Stimulated activated CD4-positive, alpha-beta T cell treated with anti-CD3 and anti-CD28 coated beads, Interleukin-2, amount 100 ng/mL, for 24 hours (primary cell): ENCODE measurements around the gene MED27.
"Not testable (repeated sequence)": the region's sequence is repeated elsewhere in the genome, so short reads cannot be mapped to it uniquely, and the experiment has no call there.

Source experiments
- DNase-seq, 2 donors: peaks; one replicate each; pipeline ENCODE4 v3.0.0-alpha.2; 2020

The MED27 gene

GRCh38 chr9:131961496-131961880 is 118.2 kb downstream of the MED27 start:
- no peak for DNase-seq

- no peak for DNase-seq
Measured at GRCh38 chr9:131960851-131961495, 118.7 kb downstream of the MED27 start.

- no peak for DNase-seq
Measured at GRCh38 chr9:131960311-131960710, 119.4 kb downstream of the MED27 start.

GRCh38 chr9:131959887-131960286 is 119.8 kb downstream of the MED27 start:
- DNase-seq = no peak

GRCh38 chr9:131959056-131959455 is 120.6 kb downstream of the MED27 start:
- DNase-seq = no peak

- no peak for DNase-seq
Measured at GRCh38 chr9:131954299-131954698, 125.4 kb downstream of the MED27 start.

GRCh38 chr9:131951905-131952304 is 127.8 kb downstream of the MED27 start:
- no peak for DNase-seq

GRCh38 chr9:131951155-131951554 is 128.5 kb downstream of the MED27 start:
- DNase-seq = no peak

- no peak for DNase-seq
Measured at GRCh38 chr9:131950487-131950886, 129.2 kb downstream of the MED27 start.

GRCh38 chr9:131946180-131946579 is 133.5 kb downstream of the MED27 start:
- no peak for DNase-seq

- DNase-seq = no peak
Measured at GRCh38 chr9:131943351-131943841, 136.3 kb downstream of the MED27 start.

- no peak for DNase-seq
Measured at GRCh38 chr9:131942146-131942720, 137.4 kb downstream of the MED27 start.

- no peak for DNase-seq
Measured at GRCh38 chr9:131937451-131937850, 142.2 kb downstream of the MED27 start.

GRCh38 chr9:131936929-131937328 is 142.7 kb downstream of the MED27 start:
- no peak for DNase-seq

- no peak for DNase-seq
Measured at GRCh38 chr9:131934673-131935072, 145.0 kb downstream of the MED27 start.

GRCh38 chr9:131927091-131927490 is 152.6 kb downstream of the MED27 start:
- DNase-seq = no peak

- DNase-seq = no peak
Measured at GRCh38 chr9:131926360-131926922, 153.2 kb downstream of the MED27 start.

GRCh38 chr9:131925677-131926177 is 153.9 kb downstream of the MED27 start:
- no peak for DNase-seq

GRCh38 chr9:131923766-131924165 is 155.9 kb downstream of the MED27 start:
- DNase-seq = no peak

- no peak for DNase-seq
Measured at GRCh38 chr9:131923132-131923671, 156.5 kb downstream of the MED27 start.

- not testable (repeated sequence) for DNase-seq
Measured at GRCh38 chr9:131921635-131922034, 158.0 kb downstream of the MED27 start.

GRCh38 chr9:131919216-131919615 is 160.5 kb downstream of the MED27 start:
- DNase-seq = no peak

- no peak for DNase-seq
Measured at GRCh38 chr9:131918481-131918880, 161.2 kb downstream of the MED27 start.

- DNase-seq = no peak
Measured at GRCh38 chr9:131917009-131917408, 162.7 kb downstream of the MED27 start.
